ENCODE data around the gene BAHD1. TPM values are rescaled to one million over a fixed set of nuclear protein-coding genes. Genes with fewer than 3 reads are reported as not detected.

Gene BAHD1
- total RNA-seq: 7.3 and 9.6 TPM in 2 replicates

GRCh38 chr15:40440743-40441564, at the start of gene BAHD1:
Gene BAHD1 (plus strand): TSS chr15:40440953. CDS start chr15:40458465, 17,512 bp downstream.

GRCh38 chr15:40405501-40406381, 35.0 kb upstream of the BAHD1 start, which contains the start of gene IVD:
Gene IVD (plus strand): TSS chr15:40405795. CDS start chr15:40405828, 33 bp downstream.

GRCh38 chr15:40470423-40471104, 29.8 kb downstream of the BAHD1 start, which contains the start of gene CHST14:
Gene CHST14 (plus strand): TSS chr15:40470984. CDS start chr15:40471214, 230 bp downstream.

Other genes starting within 250 kb of the BAHD1 start
- gene PAK6, start 201.9 kb upstream of the BAHD1 start, total RNA-seq: under 0.01 and 0.29 TPM in 2 replicates
- not detected in 2 replicates for gene ANKRD63, start 157.9 kb upstream of the BAHD1 start, total RNA-seq
- gene PLCB2, start 133.0 kb upstream of the BAHD1 start, total RNA-seq: 0.17 and 0.29 TPM in 2 replicates
- 5.4 and 15.7 TPM in 2 replicates for gene INAFM2, start 117.3 kb upstream of the BAHD1 start, total RNA-seq
- 21.2 and 39.2 TPM in 2 replicates for gene CCDC9B, start 100.0 kb upstream of the BAHD1 start, total RNA-seq
- not detected in 2 replicates for gene PHGR1, start 89.9 kb upstream of the BAHD1 start, total RNA-seq
- gene DISP2, start 82.7 kb upstream of the BAHD1 start, total RNA-seq: under 0.01 and 2.2 TPM in 2 replicates
- 12.9 and 81.2 TPM in 2 replicates for gene KNSTRN, start 58.2 kb upstream of the BAHD1 start, total RNA-seq
- 48.1 and 79.6 TPM in 2 replicates for gene IVD, start 35.2 kb upstream of the BAHD1 start, total RNA-seq
- gene CHST14, start 30.0 kb downstream of the BAHD1 start, total RNA-seq: 15.9 and 18.2 TPM in 2 replicates
- gene CCDC32, start 124.1 kb downstream of the BAHD1 start, total RNA-seq: 23.7 and 50.4 TPM in 2 replicates
- gene RPUSD2, start 128.3 kb downstream of the BAHD1 start, total RNA-seq: 12.6 and 13.2 TPM in 2 replicates
- 1.2 and 28.2 TPM in 2 replicates for gene KNL1, start 153.3 kb downstream of the BAHD1 start, total RNA-seq